T-helper 2 cell treated with Interferon-gamma antibody and Interleukin-4, amounts not matched to agents 5 μg/mL and 100 μg/mL, for 36 hours (primary cell): Measurements from ENCODE around the gene RAI1.
A peak's percentile ranks its signal among the peaks of the same experiment; 100 is the strongest.

ENCODE experiments used
- DNase-seq: peaks from one replicate; pipeline ENCODE4 v3.0.0; 2021; ENCODE audit warnings: low spot score
- H3K27ac Mint-ChIP-seq: one replicate; pipeline ENCODE4 v1.8.0; 2021; ENCODE audit warnings: mild to moderate bottlenecking, mixed read lengths
- H3K27me3 Mint-ChIP-seq: one replicate; pipeline ENCODE4 v1.8.0; 2021; ENCODE audit warnings: low read depth, mixed read lengths
- H3K36me3 Mint-ChIP-seq: one replicate; pipeline ENCODE4 v1.8.0; 2021; ENCODE audit warnings: low read depth, mixed read lengths
- H3K4me1 Mint-ChIP-seq: one replicate; pipeline ENCODE4 v1.8.0; 2021; ENCODE audit warnings: low read depth, mixed read lengths
- H3K4me3 Mint-ChIP-seq: one replicate; pipeline ENCODE4 v1.8.0; 2022; ENCODE audit warnings: mild to moderate bottlenecking, moderate library complexity, mixed read lengths
- H3K9me3 Mint-ChIP-seq: one replicate; pipeline ENCODE4 v1.8.0; 2021; ENCODE audit warnings: mixed read lengths

RAI1 gene

DNA sequence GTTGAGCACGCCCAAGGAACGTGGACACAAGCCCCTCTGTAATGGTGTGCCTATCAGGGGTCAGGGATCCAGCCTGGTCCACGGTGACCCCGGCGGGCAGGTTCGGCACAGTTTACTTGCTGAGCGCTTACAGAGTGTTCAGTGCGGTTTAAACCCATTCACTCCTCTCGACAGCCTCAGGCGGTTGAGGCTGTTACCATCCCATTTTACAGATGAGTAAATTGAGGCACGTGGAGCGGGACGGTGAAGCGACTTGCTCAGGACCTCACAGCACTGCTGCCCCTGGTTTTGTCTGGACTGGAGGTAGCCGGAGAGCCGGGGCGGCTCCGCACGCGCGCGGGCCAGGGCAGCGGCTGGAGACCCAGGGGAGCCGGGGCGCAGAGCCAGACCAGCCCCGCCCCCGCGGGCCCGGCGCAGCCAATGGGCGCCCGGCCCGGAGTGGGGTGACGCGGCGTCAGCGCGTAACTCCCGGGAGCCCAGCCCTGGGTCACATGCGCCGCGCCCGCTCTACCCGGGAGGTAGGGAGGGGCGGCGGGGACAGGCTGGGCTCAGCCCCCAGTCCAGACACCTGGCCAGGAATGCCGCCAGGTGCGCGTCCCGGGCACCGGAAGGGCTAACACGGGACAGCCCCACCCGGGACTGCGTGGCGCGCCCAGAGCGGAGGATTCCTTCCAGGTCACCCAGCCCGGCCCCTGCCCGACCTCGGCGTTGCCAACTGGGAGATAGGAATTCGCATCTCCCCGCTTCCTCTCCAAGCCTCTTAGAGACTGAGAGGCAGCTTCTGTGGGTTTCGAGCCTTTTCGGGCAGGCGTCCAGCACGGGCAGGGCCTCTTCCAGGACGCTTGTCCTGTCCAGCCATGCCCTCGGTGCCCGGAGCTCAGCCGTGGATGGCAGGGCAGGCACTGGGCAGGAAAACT lies 158.8 kb downstream of the RAI1 start:
- Mint-ChIP-seq H3K4me1 (peaks cover 49% of the 10 kb centered on the region), H3K27me3 (no peaks in the 10 kb centered on the region), H3K4me3 (peak overlapping the region; percentile 90), H3K9me3 (no peaks in the 10 kb centered on the region), H3K36me3 (peaks cover 5% of the 10 kb centered on the region), H3K27ac (peak overlapping the region; percentile 97)
- DNase-seq, result peak; percentile 86

DNA sequence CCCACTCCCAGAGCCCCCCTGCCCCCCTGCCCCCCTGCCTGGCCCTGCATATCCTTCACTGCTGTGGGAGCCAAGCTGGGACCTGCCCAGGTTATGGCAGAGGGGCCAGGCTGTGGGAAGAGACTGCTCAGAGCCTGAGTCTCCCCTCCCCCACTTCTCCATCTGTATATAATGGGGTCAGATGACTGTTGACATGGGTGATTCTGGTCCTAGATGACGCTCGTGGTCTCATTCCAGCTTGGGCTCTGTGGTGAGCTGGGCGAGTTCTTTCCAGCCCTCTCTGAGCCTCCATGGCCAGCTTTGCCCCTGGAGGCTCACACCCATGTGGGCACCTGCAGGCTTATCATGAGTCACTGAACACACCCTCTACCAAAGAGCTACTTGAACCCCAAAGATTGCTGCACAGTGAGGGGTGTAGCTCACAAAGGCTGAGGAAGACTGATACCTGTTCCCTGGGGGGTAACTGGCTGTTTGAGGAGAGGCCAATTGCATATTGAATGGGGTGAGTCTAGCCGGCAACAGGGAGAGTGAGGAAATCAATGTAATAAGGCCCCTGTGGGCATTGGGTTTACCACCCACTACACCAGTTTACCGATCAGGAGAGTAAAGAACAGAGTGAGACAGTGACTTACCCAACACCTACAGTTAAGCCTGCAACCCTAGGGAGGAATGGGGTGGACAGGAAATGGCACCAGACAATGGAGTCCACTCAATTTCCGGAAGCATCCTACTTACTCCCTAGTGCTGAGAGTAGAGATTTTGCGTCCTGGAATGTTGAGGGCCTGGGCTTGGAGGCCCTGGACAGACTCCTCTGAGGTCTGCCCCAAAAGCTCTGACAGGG lies 159.7 kb downstream of the RAI1 start:
- peaks cover 43% of the 10 kb centered on the region for H3K4me1 Mint-ChIP-seq
- H3K36me3 Mint-ChIP-seq, result peaks cover 1% of the 10 kb centered on the region
- H3K9me3 Mint-ChIP-seq, result no peaks in the 10 kb centered on the region
- no peak for DNase-seq
- peak overlapping the region; percentile 77 for H3K27ac Mint-ChIP-seq
- H3K4me3 Mint-ChIP-seq, result peak overlapping the region; percentile 81
- no peaks in the 10 kb centered on the region for H3K27me3 Mint-ChIP-seq

- Mint-ChIP-seq H3K27ac (peak overlapping the region; percentile 77), H3K27me3 (no peaks in the 10 kb centered on the region), H3K4me1 (peaks cover 42% of the 10 kb centered on the region), H3K36me3 (no peaks in the 10 kb centered on the region), H3K9me3 (no peaks in the 10 kb centered on the region), H3K4me3 (peak overlapping the region; percentile 12)
- no peak for DNase-seq
These were observed 160.4 kb downstream of the RAI1 start for GRCh38 chr17:17841601-17842025.

DNA sequence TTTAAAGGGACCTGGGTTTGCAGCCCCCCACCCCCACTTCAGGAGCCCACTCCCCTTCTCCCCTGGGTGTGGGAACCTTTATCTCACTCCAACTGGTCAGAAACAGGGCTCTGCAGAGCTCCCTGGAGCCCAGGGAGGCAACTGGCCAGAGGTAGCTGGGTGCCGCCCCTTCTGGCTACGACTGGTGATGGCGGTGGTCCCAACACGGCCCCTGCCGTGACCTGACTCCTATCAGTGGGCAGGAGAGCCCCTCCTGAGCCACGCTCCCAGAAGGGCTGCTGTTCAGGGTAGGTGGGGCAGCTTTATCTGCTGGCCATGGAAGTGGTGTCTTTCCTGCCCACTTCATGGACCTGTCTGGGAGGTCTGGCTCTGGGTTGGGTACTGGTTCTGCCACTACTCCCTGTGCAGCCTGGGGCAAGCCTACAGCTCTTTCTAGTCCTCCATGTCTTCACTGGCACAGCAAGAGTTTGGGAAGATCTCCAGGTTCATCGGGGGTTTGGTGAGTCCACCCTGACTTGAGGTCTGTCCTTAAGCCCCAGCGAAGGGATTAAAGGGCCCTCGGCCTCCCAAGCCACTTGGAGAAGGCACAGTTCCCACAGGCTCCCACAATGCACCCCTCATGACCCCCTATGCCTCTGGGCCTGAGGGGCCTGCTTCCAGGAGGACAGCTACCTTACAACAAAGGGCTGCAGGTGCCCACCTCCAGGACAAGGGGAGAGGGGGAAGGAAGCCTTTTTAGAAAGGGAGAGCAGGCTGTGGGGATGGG lies 161.0 kb downstream of the RAI1 start:
- Mint-ChIP-seq H3K4me3 (peak overlapping the region; percentile 12), H3K9me3 (no peaks in the 10 kb centered on the region), H3K4me1 (peaks cover 42% of the 10 kb centered on the region), H3K27ac (peak overlapping the region; percentile 77), H3K27me3 (no peaks in the 10 kb centered on the region), H3K36me3 (peaks cover 1% of the 10 kb centered on the region)
- DNase-seq, result no peak

DNA sequence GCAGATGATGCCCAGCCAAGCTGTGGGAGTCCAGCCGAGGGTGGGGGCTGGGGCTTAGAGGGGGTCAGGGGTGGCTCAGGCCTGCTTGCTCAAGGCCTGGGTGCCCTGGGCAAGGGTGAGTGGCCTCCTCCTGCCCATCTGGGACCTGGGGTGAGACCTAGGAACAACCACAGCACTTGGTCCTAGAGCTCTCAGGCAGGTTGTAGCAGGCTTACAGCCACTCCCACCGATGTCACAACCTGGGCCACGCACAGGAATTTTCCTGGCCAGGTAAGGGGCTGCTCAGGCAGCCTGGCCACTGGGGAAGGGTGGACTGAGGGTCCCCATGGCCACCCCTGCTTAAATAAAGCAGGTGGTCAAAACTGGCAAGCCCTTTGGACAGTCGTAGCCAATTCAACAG lies 161.8 kb downstream of the RAI1 start:
- Mint-ChIP-seq H3K36me3 (peaks cover 5% of the 10 kb centered on the region), H3K9me3 (no peaks in the 10 kb centered on the region), H3K4me3 (no peak overlapping the region), H3K27me3 (no peaks in the 10 kb centered on the region), H3K4me1 (peaks cover 38% of the 10 kb centered on the region), H3K27ac (peak overlapping the region; percentile 27)
- DNase-seq, result no peak

GRCh38 chr17:17844079-17844478 lies 162.8 kb downstream of the RAI1 start:
- DNase-seq, result no peak
- peaks cover 38% of the 10 kb centered on the region for H3K4me1 Mint-ChIP-seq
- no peak overlapping the region for H3K27ac Mint-ChIP-seq
- no peaks in the 10 kb centered on the region for H3K27me3 Mint-ChIP-seq
- no peaks in the 10 kb centered on the region for H3K9me3 Mint-ChIP-seq
- no peak overlapping the region for H3K4me3 Mint-ChIP-seq
- H3K36me3 Mint-ChIP-seq, result peaks cover 5% of the 10 kb centered on the region

GRCh38 chr17:17844500-17844899 lies 163.2 kb downstream of the RAI1 start:
- no peak overlapping the region for H3K4me3 Mint-ChIP-seq
- no peak for DNase-seq
- H3K9me3 Mint-ChIP-seq, result no peaks in the 10 kb centered on the region
- H3K27me3 Mint-ChIP-seq, result no peaks in the 10 kb centered on the region
- no peak overlapping the region for H3K27ac Mint-ChIP-seq
- H3K4me1 Mint-ChIP-seq, result peaks cover 38% of the 10 kb centered on the region
- H3K36me3 Mint-ChIP-seq, result peaks cover 5% of the 10 kb centered on the region

DNA sequence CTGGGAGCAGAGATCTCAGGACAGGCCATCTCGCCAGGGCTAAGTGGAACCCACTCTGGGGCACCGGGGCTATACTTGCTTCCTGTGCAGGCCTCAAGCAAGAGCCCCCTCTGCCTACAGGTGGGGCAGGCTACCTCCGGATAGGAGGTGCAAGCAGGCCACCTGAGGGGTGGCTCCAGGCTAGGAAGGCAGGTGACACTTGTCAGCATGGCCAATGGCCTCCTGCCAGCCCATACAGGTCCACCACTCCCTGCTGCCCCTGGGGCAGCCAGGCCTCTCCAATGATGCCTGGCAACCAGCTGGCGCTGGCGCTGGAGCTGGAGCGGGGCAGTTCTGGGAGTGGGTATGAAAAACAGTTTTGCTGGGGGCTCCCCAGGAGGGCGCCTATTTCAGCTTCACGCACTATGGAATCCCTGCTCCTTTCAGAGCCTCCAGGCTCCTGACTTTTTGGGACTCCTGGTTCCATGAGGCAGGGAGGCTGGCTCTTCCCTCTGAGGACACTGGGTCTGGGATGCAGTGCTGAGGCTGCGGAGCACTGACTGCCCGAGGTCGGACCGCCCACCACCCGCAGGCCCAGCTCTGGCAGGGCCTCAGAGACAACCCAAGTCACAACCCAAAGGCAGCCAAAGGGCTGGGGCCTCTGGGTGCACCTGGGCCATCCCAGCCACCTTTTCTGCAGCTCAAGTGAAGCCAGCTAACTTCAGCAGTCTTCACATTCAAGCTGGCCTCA lies 164.0 kb downstream of the RAI1 start:
- Mint-ChIP-seq H3K27me3 (no peaks in the 10 kb centered on the region), H3K9me3 (no peaks in the 10 kb centered on the region), H3K27ac (no peak overlapping the region), H3K4me1 (peaks cover 44% of the 10 kb centered on the region), H3K4me3 (no peak overlapping the region), H3K36me3 (peaks cover 6% of the 10 kb centered on the region)
- DNase-seq, result no peak

- no peaks in the 10 kb centered on the region for H3K9me3 Mint-ChIP-seq
- peaks cover 7% of the 10 kb centered on the region for H3K36me3 Mint-ChIP-seq
- no peaks in the 10 kb centered on the region for H3K27me3 Mint-ChIP-seq
- peaks cover 48% of the 10 kb centered on the region for H3K4me1 Mint-ChIP-seq
- no peak overlapping the region for H3K4me3 Mint-ChIP-seq
- DNase-seq, result no peak
- H3K27ac Mint-ChIP-seq, result no peak overlapping the region
These were observed 164.7 kb downstream of the RAI1 start for GRCh38 chr17:17846003-17846402.

GRCh38 chr17:17846645-17847044 lies 165.4 kb downstream of the RAI1 start:
- Mint-ChIP-seq H3K36me3 (peaks cover 8% of the 10 kb centered on the region), H3K9me3 (no peaks in the 10 kb centered on the region), H3K4me3 (no peak overlapping the region)

GRCh38 chr17:17847118-17847689 lies 165.9 kb downstream of the RAI1 start:
- H3K4me1 Mint-ChIP-seq, result peaks cover 48% of the 10 kb centered on the region
- peak overlapping the region; percentile 57 for H3K27ac Mint-ChIP-seq
- no peaks in the 10 kb centered on the region for H3K27me3 Mint-ChIP-seq
- no peak for DNase-seq
- H3K9me3 Mint-ChIP-seq, result no peaks in the 10 kb centered on the region
- no peak overlapping the region for H3K4me3 Mint-ChIP-seq
- peaks cover 14% of the 10 kb centered on the region for H3K36me3 Mint-ChIP-seq

More at GRCh38 chr17:17846645-17847044, 165.4 kb downstream of the RAI1 start:
- H3K27me3 Mint-ChIP-seq, result no peaks in the 10 kb centered on the region
- peaks cover 48% of the 10 kb centered on the region for H3K4me1 Mint-ChIP-seq
- H3K27ac Mint-ChIP-seq, result peak overlapping the region; percentile 57
- DNase-seq, result no peak

GRCh38 chr17:17847726-17848125 lies 166.5 kb downstream of the RAI1 start:
- H3K27ac Mint-ChIP-seq, result peak overlapping the region; percentile 65
- no peaks in the 10 kb centered on the region for H3K9me3 Mint-ChIP-seq
- DNase-seq, result no peak
- H3K4me3 Mint-ChIP-seq, result peak overlapping the region; percentile 38
- H3K4me1 Mint-ChIP-seq, result peaks cover 50% of the 10 kb centered on the region
- H3K36me3 Mint-ChIP-seq, result peaks cover 15% of the 10 kb centered on the region
- H3K27me3 Mint-ChIP-seq, result no peaks in the 10 kb centered on the region
